Suprapubic skin (tissue), 3 donors: Measurements from ENCODE around the gene SYNGR3.

ENCODE experiments used
- CTCF ChIP-seq, 2 donors: fragments of 200-600 bp in 1 of 2; fragments of 450-650 bp in 1 of 2; sonication (generic) in 1 of 2; IDR thresholded peaks; one replicate each; pipeline ENCODE4 v1.5.1; 2016 to 2019; ENCODE audit warnings: antibody characterized with exemption in 2 of 2, mild to moderate bottlenecking in 1 of 2, moderate library complexity in 1 of 2
- EP300 ChIP-seq: sonication (generic); formaldehyde crosslinking; IDR thresholded peaks from one replicate; pipeline ENCODE4 v1.6.1; 2017; ENCODE audit warnings: antibody characterized with exemption
- POLR2A ChIP-seq, 2 donors: fragments of 450-650 bp; IDR thresholded peaks; one replicate each; pipeline ENCODE4 v1.6.1; 2017; ENCODE audit warnings: antibody characterized with exemption in 2 of 2, mild to moderate bottlenecking in 2 of 2, moderate library complexity in 2 of 2

DNA sequence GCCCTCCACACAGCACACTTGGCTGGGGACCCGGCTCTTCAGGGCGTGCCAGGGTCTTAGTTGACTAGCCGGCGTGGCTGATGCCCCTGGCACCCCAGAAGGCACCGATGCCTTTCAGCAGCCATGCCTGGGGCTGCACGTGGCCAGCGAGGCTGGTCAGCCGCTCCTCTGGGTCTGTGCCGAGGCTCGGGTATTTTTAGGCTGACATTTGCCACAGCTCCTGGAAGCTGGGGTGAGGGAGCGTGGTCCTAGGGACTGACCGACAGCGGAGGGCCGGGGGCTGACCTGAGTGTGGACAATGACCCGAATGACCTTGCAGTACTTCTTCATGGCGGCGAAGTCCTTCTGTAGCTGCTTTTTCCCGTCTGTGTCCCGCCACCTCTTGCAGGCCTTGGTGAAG is 39.2 kb upstream of the SYNGR3 start:
- TF ChIP-seq CTCF (IDR thresholded peaks at IDR 0.05) (no peak), POLR2A (IDR thresholded peaks at IDR 0.05) (no peak), EP300 (no peak)
